Measurements from ENCODE around the gene CAPZA2. TPM values are rescaled to one million over a fixed set of nuclear protein-coding genes. Genes with fewer than 3 reads are reported as not detected.
A peak's percentile ranks its signal among the peaks of the same experiment; 100 is the strongest.

Gene CAPZA2
- total RNA-seq, 2 donors from 2014 or later = 88.4 to 144 TPM

DNA sequence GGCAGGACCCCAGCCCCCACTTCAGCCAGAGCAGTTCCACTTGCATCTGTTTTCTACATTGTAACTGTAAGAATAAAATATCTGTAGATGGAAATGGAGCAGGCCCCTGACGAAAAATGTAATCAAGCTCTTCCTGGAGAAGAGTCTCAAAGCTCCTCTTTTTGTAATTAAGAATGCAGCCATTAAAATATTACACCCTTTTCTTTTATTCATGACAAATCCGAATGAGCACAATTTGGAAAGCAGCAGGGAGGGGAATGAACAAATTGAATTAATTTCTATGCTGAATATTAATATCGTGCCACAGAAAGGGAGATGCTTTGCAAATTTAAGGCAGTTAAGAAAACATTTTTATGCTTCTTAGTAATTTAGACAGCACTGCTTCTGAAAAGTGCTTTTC lies 24.8 kb upstream of the CAPZA2 start:
- Mint-ChIP-seq H3K4me1 (ENCODE audit: low read depth in 2 of 2) (no peaks in the 10 kb centered on the region), H3K27ac (no peak overlapping the region), H3K36me3 (no peaks in the 10 kb centered on the region), H3K4me3 (no peak overlapping the region), H3K27me3 (peaks cover 14 to 27% of the 10 kb centered on the region in 2 donors), H3K9me3 (no peaks in the 10 kb centered on the region)
- DNase-seq (ENCODE audit: low spot score) (no peak), ATAC-seq (no peak)

DNA sequence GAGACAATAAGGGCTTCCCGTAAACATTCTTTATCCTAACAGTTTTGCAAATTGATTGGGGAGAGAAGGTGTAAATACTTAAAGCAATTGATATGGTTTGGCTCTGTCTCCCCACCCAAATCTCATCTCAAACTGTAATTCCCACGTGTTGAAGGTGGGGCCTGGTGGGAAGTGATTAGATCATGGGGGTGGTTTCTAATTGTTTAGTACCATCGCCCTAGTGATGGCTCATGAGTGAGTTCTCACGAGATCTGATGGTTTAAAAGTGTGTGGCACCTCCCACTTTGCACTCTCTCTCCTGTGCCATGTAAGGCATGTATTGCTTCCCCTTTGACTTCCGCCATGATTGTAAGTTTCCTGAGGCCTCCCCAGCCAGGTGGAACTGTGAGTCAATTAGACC lies 22.1 kb upstream of the CAPZA2 start:
- Mint-ChIP-seq H3K4me1 (ENCODE audit: low read depth in 2 of 2) (peaks cover 4 to 6% of the 10 kb centered on the region in 2 donors), H3K9me3 (no peaks in the 10 kb centered on the region), H3K36me3 (no peaks in the 10 kb centered on the region), H3K4me3 (no peak overlapping the region), H3K27ac (no peak overlapping the region), H3K27me3 (peaks cover 20 to 29% of the 10 kb centered on the region in 2 donors)
- no peak for ATAC-seq
- DNase-seq (ENCODE audit: low spot score) = no peak

DNA sequence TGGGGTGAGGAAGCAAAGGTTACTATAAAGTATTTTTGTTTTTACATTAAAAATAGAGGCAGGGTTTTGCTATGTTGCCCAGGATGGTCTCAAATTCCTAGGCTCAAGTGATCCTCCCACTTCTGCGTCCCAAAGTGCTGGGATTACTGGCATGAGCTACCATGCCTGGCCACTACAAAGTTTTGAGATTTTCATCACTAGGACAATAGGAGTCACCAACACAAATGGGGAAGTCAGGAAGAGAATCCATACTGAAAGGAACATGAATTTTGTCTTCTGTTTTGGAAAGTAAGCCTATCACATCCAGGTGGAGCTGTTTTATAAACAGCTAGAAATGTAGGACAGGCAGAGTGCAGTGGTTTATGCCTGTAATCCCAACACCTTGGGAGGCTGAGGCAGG lies 20.0 kb upstream of the CAPZA2 start:
- no peak overlapping the region for H3K27ac Mint-ChIP-seq
- ATAC-seq = no peak

DNA sequence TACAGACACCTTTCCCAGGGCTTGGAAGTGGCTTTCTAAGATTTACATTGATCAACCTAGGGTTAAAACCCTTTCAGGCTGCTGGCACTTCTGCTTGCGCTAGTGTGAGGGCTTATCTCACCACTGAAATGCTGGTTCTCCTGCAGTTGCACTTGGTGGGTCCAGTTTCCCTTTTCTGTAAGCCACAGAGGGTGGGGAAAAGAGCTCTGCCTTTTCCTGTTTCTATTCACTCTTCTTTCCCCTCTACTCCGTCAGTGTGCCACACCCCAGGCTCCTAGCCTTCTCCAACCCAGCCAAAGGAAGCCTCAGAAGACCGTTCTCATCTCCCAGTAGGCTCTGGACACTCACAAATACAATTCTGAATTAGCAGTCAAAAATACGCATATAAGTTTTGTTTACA lies 19.0 kb upstream of the CAPZA2 start:
- Mint-ChIP-seq H3K4me1 (ENCODE audit: low read depth in 2 of 2) (peaks cover 4 to 6% of the 10 kb centered on the region in 2 donors), H3K27me3 (peaks cover 20 to 29% of the 10 kb centered on the region in 2 donors), H3K9me3 (no peaks in the 10 kb centered on the region), H3K36me3 (no peaks in the 10 kb centered on the region), H3K27ac (peak overlapping the region in 1 of 2 donors; percentile 2), H3K4me3 (peak overlapping the region; percentile 10)
- ATAC-seq = no peak
- DNase-seq (ENCODE audit: low spot score) = no peak

More for the DNA sequence above, 20.0 kb upstream of the CAPZA2 start:
- peaks cover 20 to 29% of the 10 kb centered on the region in 2 donors for H3K27me3 Mint-ChIP-seq
- no peaks in the 10 kb centered on the region for H3K36me3 Mint-ChIP-seq
- peaks cover 4 to 6% of the 10 kb centered on the region in 2 donors for H3K4me1 Mint-ChIP-seq (ENCODE audit: low read depth in 2 of 2)
- no peaks in the 10 kb centered on the region for H3K9me3 Mint-ChIP-seq
- no peak for DNase-seq (ENCODE audit: low spot score)
- H3K4me3 Mint-ChIP-seq = no peak overlapping the region

DNA sequence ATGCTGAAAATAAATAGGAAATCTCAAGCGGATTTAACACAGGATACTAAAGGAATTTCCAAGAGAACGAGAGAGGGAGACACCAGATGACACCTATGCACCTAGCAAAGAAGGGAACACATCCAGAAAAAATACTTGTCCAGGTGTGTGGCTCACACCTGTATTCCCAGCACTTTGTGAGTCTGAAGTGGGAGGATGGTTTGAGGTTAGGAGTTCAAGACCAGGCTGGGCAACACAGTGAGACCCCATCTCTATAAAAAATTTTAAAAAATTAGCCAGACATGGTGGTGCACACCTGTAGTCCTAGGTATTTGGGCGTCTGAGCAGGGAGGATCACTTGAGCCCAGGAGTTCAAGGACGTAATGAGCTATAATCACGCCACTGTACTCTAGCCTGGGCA lies 11.2 kb upstream of the CAPZA2 start:
- ATAC-seq = no peak
- no peaks in the 10 kb centered on the region for H3K4me1 Mint-ChIP-seq (ENCODE audit: low read depth in 2 of 2)
- H3K4me3 Mint-ChIP-seq = no peak overlapping the region
- no peak for DNase-seq (ENCODE audit: low spot score)
- peaks cover 13 to 15% of the 10 kb centered on the region in 2 donors for H3K27me3 Mint-ChIP-seq
- H3K36me3 Mint-ChIP-seq = no peaks in the 10 kb centered on the region
- H3K27ac Mint-ChIP-seq = no peak overlapping the region
- H3K9me3 Mint-ChIP-seq = no peaks in the 10 kb centered on the region

DNA sequence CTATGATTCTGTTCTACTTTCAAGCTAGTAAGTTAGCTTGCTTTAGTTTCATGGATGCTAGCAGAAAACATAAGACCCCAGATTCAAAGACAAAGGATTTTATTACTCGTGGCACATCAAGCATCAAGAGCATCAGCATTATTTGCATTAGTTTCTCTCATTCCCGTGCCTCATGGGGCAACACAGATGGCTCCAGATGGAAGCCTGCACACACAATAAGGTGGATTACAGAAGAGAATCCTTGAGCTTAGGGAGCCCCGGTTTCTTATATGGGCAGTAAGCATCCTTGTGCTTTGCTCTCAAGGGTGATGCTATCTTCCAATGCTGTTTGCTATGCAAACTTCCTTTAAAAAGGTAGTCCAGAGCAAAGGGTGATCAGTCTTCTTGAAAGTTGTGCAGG lies 10.7 kb upstream of the CAPZA2 start:
- no peaks in the 10 kb centered on the region for H3K4me1 Mint-ChIP-seq (ENCODE audit: low read depth in 2 of 2)
- H3K36me3 Mint-ChIP-seq = no peaks in the 10 kb centered on the region
- no peak for ATAC-seq
- no peaks in the 10 kb centered on the region for H3K9me3 Mint-ChIP-seq
- DNase-seq (ENCODE audit: low spot score) = no peak
- peaks cover 10 to 15% of the 10 kb centered on the region in 2 donors for H3K27me3 Mint-ChIP-seq
- H3K4me3 Mint-ChIP-seq = no peak overlapping the region
- no peak overlapping the region for H3K27ac Mint-ChIP-seq

DNA sequence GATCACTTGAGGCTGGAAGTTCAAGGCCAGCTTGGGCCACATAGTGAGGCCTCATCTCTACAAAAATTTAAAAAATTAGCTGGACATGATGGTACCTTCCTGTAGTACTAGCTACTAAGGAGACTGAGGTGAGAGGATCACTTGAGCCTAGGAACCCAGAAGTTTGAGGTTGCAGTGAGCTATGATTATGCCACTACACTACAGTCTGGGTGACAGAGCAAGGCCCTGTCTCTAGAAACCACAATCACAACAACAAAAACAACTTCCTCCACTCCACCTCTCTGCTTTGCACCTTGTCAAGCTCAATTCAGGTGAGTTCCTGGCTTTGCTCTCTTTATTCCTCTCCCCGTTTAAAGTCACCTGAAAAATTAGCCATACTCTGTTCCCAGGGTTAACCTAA lies 8.3 kb upstream of the CAPZA2 start:
- H3K4me3 Mint-ChIP-seq = no peak overlapping the region
- ATAC-seq (no peak), DNase-seq (ENCODE audit: low spot score) (no peak)
- H3K4me1 Mint-ChIP-seq (ENCODE audit: low read depth in 2 of 2) = peaks cover 0 to 1% of the 10 kb centered on the region in 2 donors
- H3K27me3 Mint-ChIP-seq = peaks cover 20 to 34% of the 10 kb centered on the region in 2 donors
- no peaks in the 10 kb centered on the region for H3K36me3 Mint-ChIP-seq
- H3K9me3 Mint-ChIP-seq = no peaks in the 10 kb centered on the region
- H3K27ac Mint-ChIP-seq = no peak overlapping the region

DNA sequence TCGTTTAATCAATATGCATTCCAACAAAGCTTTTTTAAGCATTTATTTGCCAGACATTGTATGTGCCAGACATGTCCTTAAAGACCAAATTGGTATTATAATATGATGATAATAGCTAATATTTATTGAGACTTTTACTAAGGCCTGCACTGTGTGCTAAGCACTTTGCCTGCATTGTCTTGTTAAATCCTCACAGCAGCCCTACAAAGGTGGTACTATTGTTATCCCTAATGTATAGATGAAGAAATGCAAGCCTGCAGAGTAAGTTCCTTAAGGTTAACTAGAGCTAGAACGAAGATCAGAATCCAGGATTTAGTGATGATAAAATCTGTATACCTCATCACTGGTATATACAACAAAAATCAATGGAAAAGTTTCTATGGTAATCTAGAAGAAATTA lies 5.3 kb upstream of the CAPZA2 start:
- ATAC-seq (no peak), DNase-seq (ENCODE audit: low spot score) (no peak)
- Mint-ChIP-seq H3K9me3 (no peaks in the 10 kb centered on the region), H3K27me3 (peaks cover 23 to 31% of the 10 kb centered on the region in 2 donors), H3K4me3 (no peak overlapping the region), H3K27ac (peak overlapping the region in 1 of 2 donors; percentile 24), H3K4me1 (ENCODE audit: low read depth in 2 of 2) (peaks cover 4 to 17% of the 10 kb centered on the region in 2 donors), H3K36me3 (no peaks in the 10 kb centered on the region)

DNA sequence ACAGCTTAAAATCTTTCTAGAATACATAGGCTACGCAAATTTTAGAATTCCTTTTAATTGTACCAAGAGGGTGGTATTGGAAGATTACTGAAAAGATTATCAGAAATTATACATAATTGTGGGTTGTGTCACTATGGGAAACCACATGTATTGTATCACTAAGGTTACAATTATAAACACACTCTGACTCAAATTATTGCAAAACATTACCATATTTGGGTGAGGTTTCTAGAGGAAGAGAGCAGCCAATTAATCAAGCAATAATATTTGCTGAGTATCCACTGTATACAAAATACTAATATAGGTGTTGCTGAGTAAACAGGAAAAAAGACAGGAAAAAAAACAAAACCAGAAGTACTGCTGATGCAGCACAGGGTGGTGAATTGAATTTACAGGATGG lies 3.1 kb upstream of the CAPZA2 start:
- Mint-ChIP-seq H3K9me3 (no peaks in the 10 kb centered on the region), H3K4me1 (ENCODE audit: low read depth in 2 of 2) (peaks cover 11 to 30% of the 10 kb centered on the region in 2 donors), H3K4me3 (no peak overlapping the region), H3K36me3 (peaks cover 5% of the 10 kb centered on the region), H3K27ac (no peak overlapping the region), H3K27me3 (peaks cover 23 to 31% of the 10 kb centered on the region in 2 donors)
- no peak for DNase-seq (ENCODE audit: low spot score)
- no peak for ATAC-seq

DNA sequence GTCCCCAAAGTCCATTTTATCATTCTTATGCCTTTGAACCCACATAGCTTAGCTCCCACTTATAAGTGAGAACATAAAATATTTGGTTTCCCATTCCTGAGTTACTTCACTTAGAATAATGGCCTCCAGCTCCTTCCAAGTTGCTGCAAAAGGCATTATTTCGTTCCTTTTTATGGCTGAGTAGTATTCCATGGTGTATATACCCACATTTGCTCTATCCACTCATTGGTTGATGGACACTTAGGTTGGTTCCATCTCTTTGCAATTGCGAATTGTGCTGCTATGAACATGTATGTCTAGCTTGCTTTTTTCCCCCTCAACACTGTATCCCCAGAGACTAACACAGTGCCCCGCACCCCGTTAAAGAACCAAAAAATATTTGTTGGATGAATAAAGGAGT lies 670 bp upstream of the CAPZA2 start:
- H3K4me3 Mint-ChIP-seq = peak overlapping the region; percentile 95

DNA sequence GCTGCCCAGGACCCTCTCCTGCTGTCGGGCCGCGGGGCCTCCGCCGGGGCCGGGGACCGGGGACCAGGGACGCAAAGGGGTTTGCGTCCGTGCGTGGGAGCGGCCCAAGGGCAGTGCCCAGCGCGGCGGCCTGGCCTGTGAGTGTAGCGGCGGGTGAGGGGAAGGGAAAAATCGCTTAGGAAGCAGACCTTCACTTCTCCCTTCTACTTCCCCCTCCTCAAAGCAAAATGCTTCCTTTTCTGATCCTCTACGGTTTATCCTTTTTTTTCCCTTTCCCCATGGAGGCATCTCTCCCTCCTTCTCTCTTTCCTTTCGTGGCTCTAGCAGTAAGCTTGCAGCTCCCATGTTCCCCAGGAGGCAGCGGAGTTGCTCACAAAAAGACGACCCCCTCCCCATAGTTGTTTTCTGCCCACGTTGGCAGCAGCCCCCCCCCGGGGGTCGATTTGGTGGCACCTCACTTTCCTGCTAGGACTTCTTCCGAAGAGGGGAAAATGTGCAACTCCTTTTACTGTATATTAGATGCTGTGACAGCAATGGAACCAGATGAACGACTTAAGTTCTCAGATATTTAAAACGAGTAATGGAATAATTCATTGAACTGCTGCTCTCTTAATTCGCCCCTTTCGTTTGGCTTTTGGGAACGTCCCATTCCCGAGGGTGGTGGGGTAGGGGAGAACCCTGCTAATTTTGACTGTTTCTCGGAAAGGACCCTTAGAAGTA lies 724 bp downstream of the CAPZA2 start:
- H3K36me3 Mint-ChIP-seq = peaks cover 5% of the 10 kb centered on the region
- DNase-seq (ENCODE audit: low spot score) (no peak), ATAC-seq (no peak)
- no peaks in the 10 kb centered on the region for H3K9me3 Mint-ChIP-seq
- peak overlapping the region; percentile 95 for H3K27ac Mint-ChIP-seq
- H3K4me3 Mint-ChIP-seq = peak overlapping the region; percentile 100
- peaks cover 20 to 48% of the 10 kb centered on the region in 2 donors for H3K4me1 Mint-ChIP-seq (ENCODE audit: low read depth in 2 of 2)
- H3K27me3 Mint-ChIP-seq = peaks cover 11 to 22% of the 10 kb centered on the region in 2 donors

More for the DNA sequence above, 670 bp upstream of the CAPZA2 start:
- no peak for ATAC-seq
- Mint-ChIP-seq H3K27me3 (peaks cover 18 to 31% of the 10 kb centered on the region in 2 donors), H3K9me3 (no peaks in the 10 kb centered on the region), H3K36me3 (peaks cover 5% of the 10 kb centered on the region), H3K4me1 (ENCODE audit: low read depth in 2 of 2) (peaks cover 11 to 36% of the 10 kb centered on the region in 2 donors), H3K27ac (peak overlapping the region; percentile 95)
- DNase-seq (ENCODE audit: low spot score) = no peak

DNA sequence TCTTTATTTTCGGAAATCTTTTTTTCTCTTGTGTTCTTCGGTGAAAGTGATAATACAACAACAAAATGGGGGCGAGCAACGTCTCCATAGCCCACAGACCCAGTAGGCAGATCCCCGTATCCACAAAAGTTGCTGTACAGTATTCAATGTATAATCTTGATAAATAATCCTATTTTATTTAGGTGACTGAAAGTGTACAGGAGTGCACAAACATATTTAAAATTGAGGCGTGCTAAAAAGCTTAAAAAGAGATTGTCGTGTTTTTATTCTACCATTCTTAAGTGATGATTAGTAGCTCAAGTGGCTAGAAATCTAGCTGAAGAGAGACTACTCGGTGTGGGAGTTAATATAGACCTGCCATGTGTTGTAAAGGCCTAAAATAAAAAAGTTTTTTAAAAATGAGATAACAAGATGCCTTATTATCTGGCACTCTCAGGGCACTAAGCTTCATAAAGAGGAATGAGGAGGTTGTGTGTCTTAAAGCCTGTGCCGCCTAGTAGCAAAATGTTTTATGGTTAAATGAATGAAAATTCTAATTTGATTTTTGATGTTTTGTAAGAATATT lies 1.6 kb downstream of the CAPZA2 start:
- Mint-ChIP-seq H3K27ac (peak overlapping the region; percentile 95), H3K4me3 (peak overlapping the region; percentile 100), H3K36me3 (peaks cover 5% of the 10 kb centered on the region), H3K4me1 (ENCODE audit: low read depth in 2 of 2) (peaks cover 21 to 49% of the 10 kb centered on the region in 2 donors), H3K27me3 (peaks cover 8 to 13% of the 10 kb centered on the region in 2 donors), H3K9me3 (no peaks in the 10 kb centered on the region)
- ATAC-seq (no peak), DNase-seq (ENCODE audit: low spot score) (no peak)

DNA sequence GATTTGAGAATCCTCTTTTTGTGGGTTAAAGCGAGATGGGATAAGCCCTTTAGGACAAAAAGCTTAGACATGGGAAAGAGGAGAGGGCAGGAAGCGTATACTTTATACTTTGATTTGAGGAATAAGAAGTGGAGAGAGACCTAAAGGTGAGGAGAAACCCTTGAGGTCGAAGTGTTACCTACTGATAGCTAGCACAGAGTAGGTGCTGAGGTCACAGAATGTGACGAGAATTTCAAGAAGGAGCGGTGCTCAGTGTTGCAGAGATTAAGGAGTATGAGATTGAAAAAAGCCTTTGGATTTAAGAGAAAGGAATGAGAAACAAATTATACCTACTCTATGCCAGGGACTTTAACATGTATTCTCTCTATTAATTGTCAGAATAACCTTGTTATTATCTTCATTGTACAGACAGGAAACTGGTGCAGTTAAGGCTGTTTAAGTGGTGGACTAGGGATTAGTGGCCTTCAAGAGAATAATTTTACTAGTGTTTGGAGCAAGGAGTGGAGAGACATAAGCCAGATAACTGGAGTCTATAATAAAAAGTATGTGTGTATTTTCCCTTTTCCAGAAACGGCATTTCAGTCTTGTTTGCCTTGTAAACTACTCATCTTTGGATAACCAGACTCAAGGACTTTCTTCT lies 8.8 kb downstream of the CAPZA2 start:
- Mint-ChIP-seq H3K27me3 (no peaks in the 10 kb centered on the region), H3K4me3 (peak overlapping the region; percentile 25), H3K9me3 (no peaks in the 10 kb centered on the region), H3K4me1 (ENCODE audit: low read depth in 2 of 2) (peaks cover 53 to 57% of the 10 kb centered on the region in 2 donors), H3K27ac (peak overlapping the region; percentile 40 to 74), H3K36me3 (no peaks in the 10 kb centered on the region)
- DNase-seq (ENCODE audit: low spot score) (no peak), ATAC-seq (no peak)

DNA sequence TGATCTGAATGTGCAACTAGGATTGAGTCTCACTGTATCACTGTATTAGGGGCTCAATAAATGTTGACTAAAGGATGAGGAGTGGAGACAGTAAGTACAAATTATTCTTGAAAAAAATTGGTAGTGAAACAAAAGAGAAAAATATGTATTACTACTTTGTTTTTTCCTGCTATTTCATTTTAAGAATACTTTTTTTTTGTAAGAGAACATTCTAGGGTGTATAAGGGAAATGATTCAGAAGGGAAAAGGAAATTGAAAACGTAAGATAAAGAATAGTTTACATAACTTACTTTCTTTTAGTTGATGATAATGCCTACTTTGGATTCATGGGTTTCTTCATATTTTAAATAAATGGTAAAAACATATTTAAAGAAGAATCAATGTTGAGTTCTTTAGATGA lies 9.6 kb downstream of the CAPZA2 start:
- Mint-ChIP-seq H3K9me3 (no peaks in the 10 kb centered on the region), H3K36me3 (no peaks in the 10 kb centered on the region), H3K4me1 (ENCODE audit: low read depth in 2 of 2) (peaks cover 53 to 55% of the 10 kb centered on the region in 2 donors), H3K4me3 (peak overlapping the region; percentile 25), H3K27me3 (no peaks in the 10 kb centered on the region), H3K27ac (peak overlapping the region; percentile 40 to 74)
- no peak for ATAC-seq
- no peak for DNase-seq (ENCODE audit: low spot score)

Measured in natural killer cell treated with Interleukin-12 subunit alpha and Interleukin-12 subunit beta and Interleukin-15 and Interleukin-18, amount 100 ng/mL, for 72 hours (primary cell).